BLaER1 treated with 17β-estradiol and CSF1 and Interleukin-3, amounts not matched to agents 10 nM and 100 nM (cell line): ENCODE results near the gene CALB2.

Experiments
- H3K27ac ChIP-seq, 11 experiments: shearing (Covaris generic); formaldehyde crosslinking; 2 replicates each; pipeline ENCODE4 v1.8.1; 2022
- H3K27me3 ChIP-seq, 11 experiments: shearing (Covaris generic); formaldehyde crosslinking; 2 replicates each; pipeline ENCODE4 v1.8.1; 2022
- H3K36me3 ChIP-seq, 11 experiments: shearing (Covaris generic); formaldehyde crosslinking; 2 replicates each; pipeline ENCODE4 v1.8.1; 2022
- H3K4me1 ChIP-seq, 10 experiments: shearing (Covaris generic); formaldehyde crosslinking; 2 replicates each; pipeline ENCODE4 v1.8.1; 2022
- H3K4me2 ChIP-seq, 11 experiments: shearing (Covaris generic); formaldehyde crosslinking; 2 replicates each; pipeline ENCODE4 v1.8.1; 2022
- H3K4me3 ChIP-seq, 10 experiments: shearing (Covaris generic); formaldehyde crosslinking; 2 replicates each; pipeline ENCODE4 v1.8.1; 2022
- H3K9ac ChIP-seq, 11 experiments: shearing (Covaris generic); formaldehyde crosslinking; 2 replicates each; pipeline ENCODE4 v1.8.1; 2022
- H3K9me3 ChIP-seq, 11 experiments: shearing (Covaris generic); formaldehyde crosslinking; replicated peaks in 1 of 11; 2 replicates each; pipeline ENCODE4 v1.8.1; 2022
- H4K20me1 ChIP-seq, 11 experiments: shearing (Covaris generic); formaldehyde crosslinking; 2 replicates each; pipeline ENCODE4 v1.8.1; 2022
- Cebpa-rat ChIP-seq, 11 experiments: shearing (Covaris generic); IDR thresholded peaks; 2 replicates each; pipeline ENCODE4 v1.8.1; 2022

The CALB2 gene

DNA sequence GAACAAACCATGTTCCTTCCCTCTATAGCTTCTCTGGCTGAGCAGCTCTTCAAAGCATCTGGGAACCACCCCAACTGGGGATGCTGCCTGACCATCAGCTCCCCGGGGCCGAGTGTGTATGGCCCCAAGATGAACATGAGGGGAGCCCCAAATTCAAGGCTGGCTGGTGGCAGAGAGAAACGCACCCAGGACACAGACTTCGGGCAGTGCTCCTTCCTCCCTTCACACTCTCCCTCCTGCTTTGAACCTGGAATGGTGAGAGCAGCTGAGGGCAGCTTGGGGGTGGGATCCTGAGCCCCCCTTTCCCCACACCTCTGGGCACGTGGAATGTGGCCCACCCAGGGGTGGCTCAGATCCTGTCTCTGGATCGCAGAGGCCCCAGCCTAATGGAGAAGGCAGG is 66.1 kb downstream of the CALB2 start:
- H3K4me2 ChIP-seq, result no peak overlapping the region
- no peak for TF ChIP-seq Cebpa-rat (IDR thresholded peaks at IDR 0.05)
- peaks cover 37 to 43% (median 41%) of the 10 kb centered on the region in 11 experiments for H3K9me3 ChIP-seq
- no peaks in the 10 kb centered on the region for H3K36me3 ChIP-seq
- no peaks in the 10 kb centered on the region for H3K4me1 ChIP-seq
- no peak overlapping the region for H3K4me3 ChIP-seq
- H3K27me3 ChIP-seq, result peaks cover 31 to 49% (median 40%) of the 10 kb centered on the region in 11 experiments
- H4K20me1 ChIP-seq, result no peaks in the 10 kb centered on the region
- H3K27ac ChIP-seq, result no peak overlapping the region
- no peak overlapping the region for H3K9ac ChIP-seq

DNA sequence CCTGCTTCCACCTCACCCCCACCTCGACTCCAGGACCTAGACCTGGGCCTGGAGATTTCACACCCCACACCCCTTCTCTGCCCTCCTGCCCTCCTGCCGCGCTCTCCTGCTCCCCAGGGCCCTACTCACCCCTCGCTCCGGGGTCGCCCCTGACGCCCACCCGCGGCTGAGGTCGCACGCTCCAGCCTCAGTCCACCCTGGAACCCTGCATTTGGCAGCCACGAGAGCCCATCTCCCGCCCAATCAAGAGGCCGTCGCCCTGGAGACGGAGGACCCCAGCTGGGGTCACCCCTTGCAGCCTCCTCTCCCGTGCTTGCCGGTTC is 67.2 kb downstream of the CALB2 start:
- Histone ChIP-seq H3K4me2 (no peak overlapping the region), H3K36me3 (no peaks in the 10 kb centered on the region), H3K9ac (no peak overlapping the region), H3K27me3 (peaks cover 31 to 49% (median 40%) of the 10 kb centered on the region in 11 experiments), H3K4me1 (no peaks in the 10 kb centered on the region), H4K20me1 (no peaks in the 10 kb centered on the region), H3K9me3 (peaks cover 37 to 50% (median 43%) of the 10 kb centered on the region in 11 experiments), H3K27ac (no peak overlapping the region), H3K4me3 (no peak overlapping the region)
- no peak for TF ChIP-seq Cebpa-rat (IDR thresholded peaks at IDR 0.05)

DNA sequence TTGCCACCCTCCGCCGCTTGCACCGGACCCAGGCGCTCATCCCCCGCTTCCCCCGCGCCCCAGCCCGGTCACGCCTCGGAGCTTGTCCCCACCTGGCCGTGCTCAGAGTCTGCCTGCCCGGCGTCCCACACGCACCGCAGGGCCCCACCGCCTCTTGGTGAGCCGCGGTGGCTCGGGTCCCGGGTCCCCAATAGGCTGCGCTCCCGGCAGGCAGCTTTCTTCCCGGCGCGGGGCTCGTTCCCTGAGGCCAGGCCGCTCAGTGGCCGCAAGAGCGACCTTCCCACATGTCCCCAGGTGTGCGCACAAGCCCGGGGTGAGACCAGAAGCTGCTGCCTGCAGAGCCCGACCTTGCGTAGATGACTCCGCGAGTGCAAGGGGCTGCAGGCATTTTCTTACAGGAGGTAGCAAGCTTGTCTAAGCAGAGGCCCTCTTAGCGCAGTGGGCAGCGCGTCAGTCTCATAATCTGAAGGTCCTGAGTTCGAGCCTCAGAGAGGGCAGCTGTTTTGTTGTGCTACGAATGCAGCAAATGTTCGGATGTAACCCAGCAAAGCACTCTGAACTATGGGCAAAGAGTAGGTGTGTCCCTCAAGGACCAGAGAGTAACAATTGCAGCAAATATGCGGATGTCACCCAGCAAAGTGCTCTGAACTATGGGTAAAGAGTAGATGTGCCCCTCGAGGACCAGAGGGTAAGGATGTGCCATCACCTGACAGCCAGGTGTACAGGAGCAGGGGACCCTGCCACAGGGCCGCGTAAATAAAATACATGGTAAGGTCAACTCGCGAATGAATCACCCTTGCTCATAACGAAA is 67.8 kb downstream of the CALB2 start:
- TF ChIP-seq Cebpa-rat (IDR thresholded peaks at IDR 0.05), result no peak
- Histone ChIP-seq H3K4me1 (no peaks in the 10 kb centered on the region), H3K27ac (no peak overlapping the region), H3K36me3 (no peaks in the 10 kb centered on the region), H3K9ac (no peak overlapping the region), H3K9me3 (peaks cover 37 to 50% (median 43%) of the 10 kb centered on the region in 11 experiments), H3K4me2 (no peak overlapping the region), H3K27me3 (peaks cover 31 to 49% (median 40%) of the 10 kb centered on the region in 11 experiments), H3K4me3 (no peak overlapping the region), H4K20me1 (no peaks in the 10 kb centered on the region)

DNA sequence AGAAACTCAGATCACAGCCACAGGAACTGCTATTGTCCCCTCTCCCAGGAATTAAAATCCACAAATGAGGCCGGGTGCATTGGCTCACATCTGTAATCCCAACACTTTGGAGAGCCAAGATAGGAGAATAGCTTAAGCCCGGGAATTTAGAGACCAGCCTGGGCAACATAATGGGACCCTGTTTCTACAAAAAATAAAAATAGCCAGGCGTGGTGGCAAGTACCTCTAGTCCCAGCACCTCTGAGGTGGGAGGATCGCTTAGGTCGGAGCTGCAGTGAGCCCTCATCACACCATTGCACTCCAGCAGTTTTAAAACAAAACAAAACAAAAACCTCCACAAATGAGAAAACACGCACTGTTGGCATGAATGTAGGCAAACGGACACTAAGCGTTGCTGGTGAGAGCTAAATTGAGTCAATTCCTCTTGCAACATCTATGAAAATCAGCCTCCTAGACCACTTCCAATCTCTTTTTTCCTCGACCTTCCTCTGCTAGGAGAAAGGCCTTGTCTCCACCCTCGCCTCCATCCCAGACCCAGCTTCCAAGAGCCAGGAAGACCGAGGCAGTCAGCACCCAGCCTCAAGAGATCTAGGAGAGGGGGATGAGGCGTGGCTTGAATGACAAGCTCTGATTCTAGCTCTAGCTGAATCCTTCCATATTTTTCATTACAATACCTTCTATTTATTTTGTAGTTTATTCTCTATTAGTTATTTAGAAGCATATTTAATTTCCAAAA is 68.5 kb downstream of the CALB2 start:
- no peak for TF ChIP-seq Cebpa-rat (IDR thresholded peaks at IDR 0.05)
- Histone ChIP-seq H3K27ac (no peak overlapping the region), H3K27me3 (peaks cover 31 to 49% (median 40%) of the 10 kb centered on the region in 11 experiments), H3K36me3 (no peaks in the 10 kb centered on the region), H3K4me3 (no peak overlapping the region), H3K4me2 (no peak overlapping the region), H3K4me1 (no peaks in the 10 kb centered on the region), H3K9ac (no peak overlapping the region), H3K9me3 (peaks cover 37 to 50% (median 43%) of the 10 kb centered on the region in 11 experiments), H4K20me1 (no peaks in the 10 kb centered on the region)

DNA sequence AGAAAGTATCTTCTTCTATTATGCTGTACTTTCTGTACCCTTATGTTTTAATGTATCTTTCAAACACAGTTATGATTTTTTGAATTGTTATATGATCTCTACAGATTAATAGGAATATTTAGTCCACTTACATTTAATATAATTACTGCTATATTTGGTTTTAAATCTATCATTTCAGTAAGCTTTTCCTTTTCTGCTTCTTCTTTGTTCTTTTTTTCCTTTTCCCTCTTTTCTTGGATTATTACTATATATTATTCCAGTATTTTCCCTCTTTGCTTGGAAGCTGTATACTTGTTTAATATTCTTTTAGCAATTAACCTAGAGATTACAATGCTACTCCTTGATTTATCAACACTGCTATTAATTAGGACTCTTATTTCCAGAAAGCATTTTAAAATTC is 69.9 kb downstream of the CALB2 start:
- TF ChIP-seq Cebpa-rat (IDR thresholded peaks at IDR 0.05), result no peak
- Histone ChIP-seq H3K9ac (no peak overlapping the region), H3K27me3 (peaks cover 31 to 47% (median 40%) of the 10 kb centered on the region in 11 experiments), H3K36me3 (no peaks in the 10 kb centered on the region), H4K20me1 (no peaks in the 10 kb centered on the region), H3K4me1 (no peaks in the 10 kb centered on the region), H3K4me2 (no peak overlapping the region), H3K4me3 (no peak overlapping the region), H3K27ac (no peak overlapping the region), H3K9me3 (peaks cover 37 to 50% (median 43%) of the 10 kb centered on the region in 11 experiments)

DNA sequence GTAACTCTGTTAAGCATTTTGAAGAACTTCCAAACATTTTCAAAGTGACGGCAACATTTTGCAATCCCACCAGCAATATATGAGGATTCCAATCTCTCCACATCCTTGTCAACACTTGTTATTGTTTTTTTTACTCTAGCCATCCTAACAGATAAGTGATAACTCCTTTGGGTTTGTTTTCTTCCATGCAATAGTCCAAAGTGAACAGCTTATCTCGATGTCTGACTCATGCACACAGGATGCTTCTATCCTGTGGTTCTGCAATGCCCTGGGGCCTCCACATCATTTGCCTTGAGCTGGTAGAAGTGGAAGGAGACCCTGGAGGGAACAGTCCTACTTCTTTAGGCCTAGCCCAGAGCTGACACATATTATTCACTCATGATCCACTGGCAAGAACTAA is 70.4 kb downstream of the CALB2 start:
- TF ChIP-seq Cebpa-rat (IDR thresholded peaks at IDR 0.05), result no peak
- Histone ChIP-seq H3K27ac (no peak overlapping the region), H3K4me2 (no peak overlapping the region), H3K9ac (no peak overlapping the region), H3K4me3 (no peak overlapping the region), H4K20me1 (no peaks in the 10 kb centered on the region), H3K27me3 (peaks cover 31 to 42% (median 38%) of the 10 kb centered on the region in 11 experiments), H3K36me3 (no peaks in the 10 kb centered on the region), H3K4me1 (no peaks in the 10 kb centered on the region), H3K9me3 (peaks cover 37 to 50% (median 43%) of the 10 kb centered on the region in 11 experiments)

DNA sequence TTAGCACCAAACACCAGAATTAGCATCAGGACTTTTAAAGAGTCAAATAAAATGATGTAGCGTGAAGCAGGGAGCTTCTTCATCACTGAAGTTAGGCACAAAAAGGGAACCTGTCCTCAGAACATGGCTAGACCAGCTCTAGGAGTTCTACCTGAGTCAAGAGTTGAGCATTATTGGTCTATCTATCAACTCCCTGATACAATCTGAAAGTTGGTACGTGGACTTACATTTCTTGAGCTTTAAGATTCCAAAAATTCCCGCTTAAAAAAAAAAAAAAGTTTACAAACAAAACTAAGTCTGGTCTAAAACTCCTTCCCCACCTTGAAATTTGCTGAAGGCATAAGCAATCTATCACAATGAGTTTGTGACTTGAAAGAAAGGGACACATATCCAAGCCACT is 71.1 kb downstream of the CALB2 start:
- no peaks in the 10 kb centered on the region for H4K20me1 ChIP-seq
- H3K4me2 ChIP-seq, result no peak overlapping the region
- peaks cover 29 to 35% (median 32%) of the 10 kb centered on the region in 11 experiments for H3K27me3 ChIP-seq
- no peaks in the 10 kb centered on the region for H3K4me1 ChIP-seq
- TF ChIP-seq Cebpa-rat (IDR thresholded peaks at IDR 0.05), result no peak
- no peak overlapping the region for H3K27ac ChIP-seq
- no peak overlapping the region for H3K9ac ChIP-seq
- H3K36me3 ChIP-seq, result no peaks in the 10 kb centered on the region
- no peak overlapping the region for H3K4me3 ChIP-seq
- H3K9me3 ChIP-seq, result peaks cover 37 to 50% (median 43%) of the 10 kb centered on the region in 11 experiments

DNA sequence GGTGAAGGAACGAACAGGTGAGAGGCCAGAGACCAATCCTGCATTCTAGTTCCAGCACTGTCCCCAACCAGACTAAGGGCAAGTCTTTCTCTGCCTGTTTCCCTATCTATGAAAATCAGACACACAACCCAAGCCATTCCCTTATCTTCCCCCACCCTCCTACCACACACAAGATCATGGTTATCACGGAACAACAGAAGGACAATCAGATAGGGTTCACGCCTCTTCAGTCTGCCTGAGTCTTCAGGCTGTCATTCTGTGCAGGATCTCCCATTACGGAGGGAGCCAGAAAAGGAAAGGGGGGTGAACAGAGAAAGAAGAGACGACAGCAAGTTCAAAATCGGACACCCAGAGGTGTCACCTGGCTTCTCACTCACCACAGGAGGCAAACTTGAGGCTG is 72.2 kb downstream of the CALB2 start:
- H3K27ac ChIP-seq, result no peak overlapping the region
- H3K4me1 ChIP-seq, result no peaks in the 10 kb centered on the region
- no peak for TF ChIP-seq Cebpa-rat (IDR thresholded peaks at IDR 0.05)
- no peak overlapping the region for H3K4me3 ChIP-seq
- no peaks in the 10 kb centered on the region for H3K36me3 ChIP-seq
- no peak overlapping the region for H3K4me2 ChIP-seq
- H3K9ac ChIP-seq, result no peak overlapping the region
- peaks cover 34 to 46% (median 39%) of the 10 kb centered on the region in 11 experiments for H3K9me3 ChIP-seq
- peaks cover 17 to 24% (median 20%) of the 10 kb centered on the region in 11 experiments for H3K27me3 ChIP-seq
- H4K20me1 ChIP-seq, result no peaks in the 10 kb centered on the region

DNA sequence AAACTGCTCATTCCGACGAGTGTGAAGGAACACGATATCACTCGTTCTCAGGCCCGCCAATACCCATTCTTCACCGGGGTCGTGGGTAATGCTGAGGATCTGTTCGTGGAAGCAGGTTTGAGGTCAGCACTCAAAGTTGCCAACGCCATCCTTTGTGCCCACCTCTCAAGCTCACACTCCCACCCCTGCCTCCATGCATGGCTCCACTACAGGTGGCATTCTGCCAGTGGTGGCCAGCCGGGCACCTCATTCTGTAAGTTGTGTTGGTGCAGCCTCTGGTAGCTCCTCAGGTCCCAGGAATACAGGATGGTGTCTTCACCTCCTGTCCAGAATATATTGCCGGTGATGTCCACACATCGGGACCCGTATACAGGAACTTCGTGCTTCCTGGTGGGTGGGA is 72.7 kb downstream of the CALB2 start:
- Histone ChIP-seq H3K27me3 (peaks cover 13 to 19% (median 16%) of the 10 kb centered on the region in 11 experiments), H3K27ac (no peak overlapping the region), H3K4me1 (no peaks in the 10 kb centered on the region), H3K9ac (no peak overlapping the region), H4K20me1 (no peaks in the 10 kb centered on the region), H3K9me3 (peaks cover 30 to 42% (median 35%) of the 10 kb centered on the region in 11 experiments), H3K4me2 (no peak overlapping the region), H3K36me3 (no peaks in the 10 kb centered on the region), H3K4me3 (no peak overlapping the region)
- no peak for TF ChIP-seq Cebpa-rat (IDR thresholded peaks at IDR 0.05)
